ENCODE measurements around the gene FAM50B.

FAM50B gene

DNA sequence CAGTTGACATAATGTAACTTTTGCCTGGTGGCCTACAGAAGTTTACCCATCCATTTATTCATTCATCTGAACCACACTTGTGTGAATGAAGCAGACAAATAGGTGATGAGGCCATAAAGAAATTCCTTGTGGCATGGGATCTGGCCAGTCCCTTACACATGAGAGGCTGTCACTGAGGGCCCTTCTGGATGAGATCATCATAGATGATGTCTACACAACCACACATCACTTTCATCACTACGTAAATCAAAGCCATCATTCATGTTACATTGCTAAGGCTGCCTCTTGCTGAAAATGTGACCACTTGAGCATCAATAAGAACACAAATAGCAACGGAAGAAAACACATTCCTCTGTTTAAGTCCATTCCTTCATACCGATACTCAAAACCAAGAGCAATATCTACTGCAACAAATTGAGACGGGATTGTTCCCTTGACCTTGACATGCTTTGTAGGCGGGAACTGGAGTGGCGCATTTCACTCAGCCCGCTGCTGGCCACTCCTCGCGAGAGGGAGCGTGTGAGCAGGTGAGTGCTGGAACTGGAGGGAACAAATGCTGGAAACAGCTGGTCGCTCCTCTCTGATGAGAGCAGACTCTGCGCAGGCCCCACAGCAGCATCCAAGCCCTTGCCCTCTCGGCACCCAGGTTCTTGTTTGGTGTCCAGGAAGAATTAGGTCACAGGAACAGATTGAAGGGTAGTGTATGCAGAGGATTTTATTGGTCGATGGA lies 49.3 kb downstream of the FAM50B start:
- H3K27ac ChIP-seq (ENCODE audit: low read length): no peak overlapping the region
- no peaks in the 10 kb centered on the region for H3K4me1 ChIP-seq (ENCODE audit: control insufficient read depth, insufficient read depth, low read length)
- no peaks in the 10 kb centered on the region for H3K9me3 ChIP-seq (ENCODE audit: control insufficient read depth in 2 of 2, low read length in 2 of 2)
- peaks cover 0 to 2% of the 10 kb centered on the region in 2 donors for H3K27me3 ChIP-seq (ENCODE audit: control insufficient read depth in 1 of 2, insufficient read depth in 2 of 2, low read length in 2 of 2)
- no peak overlapping the region for H3K4me3 ChIP-seq (ENCODE audit: low read length in 2 of 2)
- no peaks in the 10 kb centered on the region for H3K36me3 ChIP-seq (ENCODE audit: control insufficient read depth in 2 of 2, insufficient read depth in 2 of 2, low read length in 2 of 2)
- H3K9ac ChIP-seq (ENCODE audit: low read length in 2 of 2): no peak overlapping the region

- H3K4me1 ChIP-seq (ENCODE audit: control insufficient read depth, insufficient read depth, low read length): no peaks in the 10 kb centered on the region
- peaks cover 0 to 2% of the 10 kb centered on the region in 2 donors for H3K27me3 ChIP-seq (ENCODE audit: control insufficient read depth in 1 of 2, insufficient read depth in 2 of 2, low read length in 2 of 2)
- no peaks in the 10 kb centered on the region for H3K36me3 ChIP-seq (ENCODE audit: control insufficient read depth in 2 of 2, insufficient read depth in 2 of 2, low read length in 2 of 2)
- no peak overlapping the region for H3K27ac ChIP-seq (ENCODE audit: low read length)
- H3K9ac ChIP-seq (ENCODE audit: low read length in 2 of 2): no peak overlapping the region
- H3K4me3 ChIP-seq (ENCODE audit: low read length in 2 of 2): no peak overlapping the region
- no peaks in the 10 kb centered on the region for H3K9me3 ChIP-seq (ENCODE audit: control insufficient read depth in 2 of 2, low read length in 2 of 2)
Observed at GRCh38 chr6:3899061-3899460, 49.9 kb downstream of the FAM50B start.

DNA sequence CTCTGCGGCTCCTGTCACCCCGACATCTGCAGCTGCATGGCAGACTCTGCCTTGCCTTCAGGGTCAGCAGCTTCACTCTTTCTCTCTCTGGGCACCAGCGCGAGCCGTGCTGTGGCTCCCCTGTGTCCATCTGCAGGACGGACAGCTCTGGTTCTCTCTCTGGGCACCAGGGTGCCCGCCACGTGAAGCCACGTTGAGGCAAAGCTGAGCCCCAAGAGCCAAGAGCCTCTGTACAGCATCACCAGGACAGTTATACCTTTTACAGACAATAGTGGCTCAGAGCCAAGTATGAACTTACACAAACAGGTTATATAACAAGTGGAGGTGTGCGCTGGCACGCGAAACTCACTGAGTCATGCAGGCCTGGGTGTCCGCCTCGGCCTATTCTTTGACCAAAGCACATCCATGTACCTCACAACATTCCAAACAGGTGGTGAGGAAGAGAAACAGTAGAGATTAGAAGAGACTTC lies 50.8 kb downstream of the FAM50B start:
- peaks cover 0 to 2% of the 10 kb centered on the region in 2 donors for H3K27me3 ChIP-seq (ENCODE audit: control insufficient read depth in 1 of 2, insufficient read depth in 2 of 2, low read length in 2 of 2)
- H3K27ac ChIP-seq (ENCODE audit: low read length): no peak overlapping the region
- no peaks in the 10 kb centered on the region for H3K4me1 ChIP-seq (ENCODE audit: control insufficient read depth, insufficient read depth, low read length)
- no peaks in the 10 kb centered on the region for H3K9me3 ChIP-seq (ENCODE audit: control insufficient read depth in 2 of 2, low read length in 2 of 2)
- H3K4me3 ChIP-seq (ENCODE audit: low read length in 2 of 2): no peak overlapping the region
- H3K9ac ChIP-seq (ENCODE audit: low read length in 2 of 2): no peak overlapping the region
- no peaks in the 10 kb centered on the region for H3K36me3 ChIP-seq (ENCODE audit: control insufficient read depth in 2 of 2, insufficient read depth in 2 of 2, low read length in 2 of 2)
